GM12873 (cell line): ENCODE results near the gene NEAT1.

Source experiments
- CTCF ChIP-seq: IDR thresholded peaks from 2 replicates; pipeline ENCODE4 v1.5.1; 2012; ENCODE audit warnings: low read depth, mild to moderate bottlenecking, moderate library complexity, low read length, control low read depth; ENCODE audit not compliant: insufficient read depth; ENCODE audit errors: missing control alignments

Gene NEAT1

GRCh38 chr11:65396769-65397745 is 25.5 kb upstream of the NEAT1 start:
- no peak for TF ChIP-seq CTCF

- no peak for TF ChIP-seq CTCF
Observed at GRCh38 chr11:65398362-65398910, 24.2 kb upstream of the NEAT1 start.

GRCh38 chr11:65399249-65399648 is 23.3 kb upstream of the NEAT1 start:
- no peak for TF ChIP-seq CTCF

GRCh38 chr11:65399845-65400244 is 22.8 kb upstream of the NEAT1 start:
- no peak for TF ChIP-seq CTCF

GRCh38 chr11:65400307-65401072 is 22.1 kb upstream of the NEAT1 start:
- TF ChIP-seq CTCF, result no peak

GRCh38 chr11:65401073-65401802 is 21.4 kb upstream of the NEAT1 start:
- TF ChIP-seq CTCF, result no peak
